OCI-LY7 (cell line): Measurements from ENCODE around the gene CAMP. TPM values are rescaled to one million over a fixed set of nuclear protein-coding genes. Genes with fewer than 3 reads are reported as not detected.

Source experiments
- BruUV-seq: library from RNA; stranded (reverse); fragments of 400-500 nt; replicated peaks from 2 replicates; lab custom pipeline; 2021; lab: Mats Ljungman, UMichigan
- CTCF ChIA-PET: fragments of 300-600 bp; sonication (Branson Sonifier 250); formaldehyde crosslinking; loops from one replicate; lab custom pipeline; 2022; ENCODE audit warnings: antibody characterized with exemption; ENCODE audit not compliant: unreplicated experiment; lab: Charles Lee
- POLR2A ChIA-PET: fragments of 300-600 bp; sonication (Branson Sonifier 250); formaldehyde crosslinking; loops from one replicate; lab custom pipeline; 2022; ENCODE audit warnings: antibody characterized with exemption; lab: Charles Lee
- DNase-seq: peaks from one replicate; pipeline ENCODE4 v3.0.0-alpha.2; 2015; ENCODE audit warnings: low spot score
- H2AFZ ChIP-seq: fragments of 200-600 bp; sonication (generic), shearing (Covaris generic); 2 replicates; pipeline ENCODE4 v1.6.1; 2014; ENCODE audit warnings: mild to moderate bottlenecking, antibody characterized with exemption, low read length, moderate library complexity
- H3K27ac ChIP-seq: fragments of 200-600 bp; sonication (generic); 2 replicates; pipeline ENCODE4 v1.5.1; 2014; ENCODE audit warnings: mixed run types, low read depth, mild to moderate bottlenecking, moderate library complexity, low read length, inconsistent platforms; ENCODE audit not compliant: poor library complexity, severe bottlenecking
- H3K36me3 ChIP-seq: fragments of 200-600 bp; sonication (generic); 2 replicates; pipeline ENCODE4 v1.6.1; 2014; ENCODE audit warnings: mild to moderate bottlenecking, antibody characterized with exemption, low read length, moderate library complexity, mixed read lengths; ENCODE audit not compliant: insufficient read depth
- H3K4me1 ChIP-seq: fragments of 200-600 bp; sonication (generic); 2 replicates; pipeline ENCODE4 v1.5.1; 2014; ENCODE audit warnings: mild to moderate bottlenecking, low read length; ENCODE audit not compliant: insufficient read depth, poor library complexity, severe bottlenecking
- H3K4me2 ChIP-seq: fragments of 200-600 bp; sonication (generic); 2 replicates; pipeline ENCODE4 v1.6.1; 2014; ENCODE audit warnings: mild to moderate bottlenecking, low read length
- H3K4me3 ChIP-seq: fragments of 200-600 bp; sonication (generic); 2 replicates; pipeline ENCODE4 v1.5.1; 2014; ENCODE audit warnings: mild to moderate bottlenecking, low read depth, low read length; ENCODE audit not compliant: poor library complexity, severe bottlenecking
- H3K79me2 ChIP-seq: fragments of 200-600 bp; sonication (generic); 2 replicates; pipeline ENCODE4 v1.6.1; 2016; ENCODE audit warnings: low read depth, mild to moderate bottlenecking, low read length, moderate library complexity, mixed read lengths; ENCODE audit not compliant: insufficient read depth
- H3K9me2 ChIP-seq: fragments of 200-600 bp; sonication (generic); 2 replicates; pipeline ENCODE4 v1.6.1; 2016; ENCODE audit warnings: mild to moderate bottlenecking, low read length, mixed read lengths; ENCODE audit not compliant: insufficient read depth
- H3K9me3 ChIP-seq: fragments of 200-600 bp; sonication (generic); 2 replicates; pipeline ENCODE4 v1.6.1; 2014; ENCODE audit warnings: mild to moderate bottlenecking, mixed run types, low read length, mixed read lengths
- H4K20me1 ChIP-seq: fragments of 200-600 bp; sonication (generic); 2 replicates; pipeline ENCODE4 v1.6.1; 2014; ENCODE audit warnings: mild to moderate bottlenecking, antibody characterized with exemption, low read length, moderate library complexity, mixed read lengths; ENCODE audit not compliant: insufficient read depth
- CTCF ChIP-seq: fragments of 200-600 bp; sonication (generic); conservative IDR thresholded peaks from 2 replicates; pipeline ENCODE4 v1.5.1; 2014; ENCODE audit warnings: mild to moderate bottlenecking, antibody characterized with exemption, low read length, moderate library complexity, mixed read lengths
- EZH2phosphoT487 ChIP-seq: fragments of 200-600 bp; sonication (generic); IDR thresholded peaks from 2 replicates; pipeline ENCODE4 v1.6.1; 2018; ENCODE audit warnings: low read depth, borderline replicate concordance, mild to moderate bottlenecking, mixed run types, antibody characterized with exemption, low read length, moderate library complexity, mixed read lengths
- intact Hi-C: fragments of 100-400 bp; cut with micrococcal nuclease; formaldehyde crosslinking; loops from one replicate; pipeline ENCODE4 v1.10.0; 2022; ENCODE audit not compliant: unreplicated experiment
- total RNA-seq, 2 experiments: library from RNA; depleted of rRNA in 1 of 2; stranded (reverse); fragments of >200 nt in 1 of 2; shearing (Covaris generic) in 1 of 2; gene quantifications; 2 replicates each; pipeline ENCODE4 v1.2.3, GENCODE V29; 2014 to 2022

Gene CAMP
- total RNA-seq, 2 experiments from 2014 or later, result 18.2 to 56.8 TPM

- no peak for DNase-seq
Observed at GRCh38 chr3:48243886-48244285, 20.6 kb downstream of the CAMP start.

DNA sequence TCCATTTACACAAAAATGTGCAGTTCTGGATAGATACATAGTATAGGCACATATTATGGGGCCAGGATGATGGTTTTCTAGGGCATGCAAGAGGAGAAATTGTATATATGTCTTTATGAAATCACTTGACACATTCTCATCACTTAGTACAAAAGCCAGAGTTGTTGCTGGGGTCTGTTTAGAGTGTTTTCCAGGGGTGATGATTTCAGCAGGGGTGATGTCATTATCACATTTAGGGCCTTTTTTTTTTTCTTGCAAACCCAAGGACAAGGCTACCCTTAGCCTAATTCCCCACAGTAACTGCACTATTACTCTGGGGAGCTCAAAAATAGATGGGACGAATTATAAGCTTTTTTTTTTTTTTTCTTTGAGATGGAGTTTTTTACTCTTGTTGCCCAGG is 21.2 kb downstream of the CAMP start:
- Histone ChIP-seq H3K27ac (no peak overlapping the region), H3K9me3 (no peaks in the 10 kb centered on the region), H4K20me1 (peaks cover 4% of the 10 kb centered on the region; the same call in 1 of the 2 replicates), H3K4me1 (peaks cover 29% of the 10 kb centered on the region), H2AFZ (no peak overlapping the region), H3K4me2 (0 out of 2 replicates have a peak overlapping the region, but pooled peaks have one; percentile 32), H3K79me2 (peaks cover 71% of the 10 kb centered on the region), H3K4me3 (no peak overlapping the region), H3K9me2 (no peaks in the 10 kb centered on the region), H3K36me3 (peaks cover 57% of the 10 kb centered on the region)
- DNase-seq, result no peak
- TF ChIP-seq CTCF (no peak), EZH2phosphoT487 (no peak)
- CTCF ChIA-PET, result no interaction called here
- no TSS peak for BruUV-seq
- intact Hi-C loops, result no loop called here
- POLR2A ChIA-PET, result interaction anchor here (0.5 to 5.1 kb wide), 7 partner anchors 10 to 1099 kb away, joined by 3 to 15 read pairs (median 3); no protein-coding TSS in a partner anchor

More at GRCh38 chr3:48243886-48244285, 20.6 kb downstream of the CAMP start:
- Histone ChIP-seq H3K9me3 (no peaks in the 10 kb centered on the region), H3K36me3 (peaks cover 52% of the 10 kb centered on the region), H4K20me1 (peaks cover 4% of the 10 kb centered on the region; the same call in 1 of the 2 replicates), H3K4me2 (peak overlapping the region; percentile 79), H3K9me2 (no peaks in the 10 kb centered on the region), H3K79me2 (peaks cover 70% of the 10 kb centered on the region), H3K4me1 (peaks cover 29% of the 10 kb centered on the region), H2AFZ (no peak overlapping the region), H3K4me3 (peak overlapping the region; percentile 88), H3K27ac (peak overlapping the region; percentile 80)
- CTCF ChIA-PET, result no interaction called here
- TF ChIP-seq EZH2phosphoT487 (no peak), CTCF (no peak)
- BruUV-seq, result no TSS peak
- POLR2A ChIA-PET, result interaction anchor here (0.5 to 5.1 kb wide), 9 partner anchors 11 to 1209 kb away, joined by 3 to 15 read pairs (median 3); partner anchors contain the start of gene CDC25A
- intact Hi-C loops, result no loop called here

DNA sequence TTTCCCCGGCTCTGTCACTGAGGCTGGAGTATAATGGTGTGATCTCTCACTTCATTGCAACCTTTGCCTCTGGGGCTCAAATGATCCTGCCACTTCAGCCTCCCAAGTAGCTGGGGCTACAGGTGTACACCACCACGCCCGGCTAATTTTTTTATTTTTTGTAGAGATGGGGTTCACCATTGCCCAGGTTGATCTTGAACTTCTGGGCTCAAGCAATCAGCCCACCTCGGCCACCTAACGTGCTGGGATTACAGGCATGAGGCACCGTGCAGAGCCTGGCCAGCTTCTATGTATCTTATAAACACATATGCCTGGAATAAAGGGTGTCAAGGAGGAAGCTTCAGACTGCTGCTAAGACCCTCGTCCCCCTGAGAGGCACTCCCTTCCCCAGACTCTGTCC is 21.8 kb downstream of the CAMP start:
- TF ChIP-seq EZH2phosphoT487 (no peak), CTCF (no peak)
- H3K36me3 ChIP-seq, result peaks cover 64% of the 10 kb centered on the region
- no peaks in the 10 kb centered on the region for H3K9me2 ChIP-seq
- H3K4me2 ChIP-seq, result no peak overlapping the region
- intact Hi-C loops, result no loop called here
- POLR2A ChIA-PET, result interaction anchor here (5.1 kb wide), 1 partner anchor 10 kb away, joined by 15 read pairs; no protein-coding TSS in a partner anchor
- H3K79me2 ChIP-seq, result peaks cover 73% of the 10 kb centered on the region
- H3K4me3 ChIP-seq, result no peak overlapping the region
- no peak overlapping the region for H2AFZ ChIP-seq
- peaks cover 26% of the 10 kb centered on the region for H3K4me1 ChIP-seq
- H3K27ac ChIP-seq, result no peak overlapping the region
- DNase-seq, result no peak
- H4K20me1 ChIP-seq, result peaks cover 4% of the 10 kb centered on the region; the same call in 1 of the 2 replicates
- H3K9me3 ChIP-seq, result no peaks in the 10 kb centered on the region
- BruUV-seq, result no TSS peak
- CTCF ChIA-PET, result no interaction called here
